ENCODE results near the gene UTF1. TPM values are rescaled to one million over a fixed set of nuclear protein-coding genes. Genes with fewer than 3 reads are reported as not detected.
A peak's percentile ranks its signal among the peaks of the same experiment; 100 is the strongest.

Gene UTF1
- total RNA-seq, 8 experiments from 2014 or later: 0.18 to 0.38 (median 0.24) TPM; not detected in 5

DNA sequence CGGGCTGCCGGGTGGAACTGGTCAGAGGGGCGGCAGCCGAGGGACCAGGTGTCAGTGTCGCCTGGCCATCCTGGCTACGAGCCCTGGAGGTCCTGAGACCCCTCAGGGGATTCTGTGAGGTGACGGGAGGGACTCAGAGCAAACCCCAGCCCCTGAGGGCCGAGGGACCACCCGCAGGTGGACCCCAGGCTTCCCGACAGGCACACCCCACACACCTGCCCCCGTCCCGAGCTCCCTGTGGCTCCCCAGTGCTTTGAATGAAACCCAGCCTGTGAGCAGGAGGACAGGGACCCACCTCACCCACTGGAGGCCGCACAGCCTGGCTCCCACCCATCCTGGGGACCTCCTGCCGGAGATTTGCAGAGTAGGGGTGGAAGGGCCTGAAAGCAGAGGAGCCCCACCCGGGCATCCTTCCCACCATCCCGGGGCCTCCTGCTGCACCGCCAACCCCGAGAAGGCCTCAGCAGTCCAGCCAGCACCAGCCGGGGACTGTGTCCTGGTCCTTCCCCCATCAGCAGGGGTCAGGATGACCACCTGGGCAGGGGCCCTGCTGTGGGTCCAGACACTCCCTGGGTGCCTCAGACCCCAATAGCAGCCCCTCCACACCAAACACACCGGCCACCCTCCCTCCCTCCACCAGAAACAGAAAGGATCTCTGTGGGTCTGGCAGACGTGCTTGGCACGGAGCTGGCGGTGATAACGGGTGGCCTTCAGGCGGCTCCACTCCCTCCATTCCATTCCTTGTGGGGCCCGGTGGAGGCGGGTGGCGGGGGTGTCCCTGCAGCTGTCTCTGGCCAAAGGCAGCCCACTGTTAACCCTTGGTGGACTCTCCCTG, 21.6 kb downstream of the UTF1 start:
- in situ Hi-C loops (cut with MboI; ENCODE audit: low pct_unique_long_range_greater_than_20kb in 2 of 9, low sequenced_read_pairs in 9 of 9, unreplicated experiment in 9 of 9): no loop called here
- Histone ChIP-seq H3K4me1 (replicated peaks in 1 of 2) (peaks cover 9 to 16% of the 10 kb centered on the region in 2 donors), H3K4me3 (no peak overlapping the region), H3K27ac (no peak overlapping the region)
- peak in 4 of 8 experiments; percentile 3 to 26 (median 14) for ATAC-seq (replicated peaks in 6 of 8)
- 7 to 86% (median 44%) methylated on average over 3 of the region's 28 CpGs; no CpG with 5 or more reads in 7 of the 10 experiments for WGBS, 10 experiments

DNA sequence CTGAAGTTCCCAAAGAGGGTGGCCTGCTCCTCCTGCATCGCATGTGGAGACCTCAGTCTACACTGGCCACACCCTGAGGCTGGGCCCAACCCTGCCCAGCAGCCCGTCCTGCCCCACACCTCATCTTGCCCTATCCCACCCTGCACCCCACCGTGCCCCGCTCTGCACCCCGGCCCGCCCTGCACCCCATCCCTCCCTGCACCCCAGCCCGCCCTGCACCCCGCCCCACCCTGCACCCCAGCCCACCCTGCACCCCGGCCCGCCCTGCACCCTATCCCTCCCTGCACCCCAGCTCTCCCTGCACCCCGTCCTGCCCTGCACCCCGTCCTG, 22.2 kb downstream of the UTF1 start:
- Histone ChIP-seq H3K4me3 (no peak overlapping the region), H3K4me1 (replicated peaks in 1 of 2) (peaks cover 9 to 17% of the 10 kb centered on the region in 2 donors), H3K27ac (no peak overlapping the region)
- ATAC-seq (replicated peaks in 6 of 8): peak in 2 of 8 experiments; percentile 17 to 40
- 100% methylated on average over 1 of the region's 12 CpGs; no CpG with 5 or more reads in 9 of the 10 experiments for WGBS, 10 experiments
- in situ Hi-C loops (cut with MboI; ENCODE audit: low pct_unique_long_range_greater_than_20kb in 2 of 9, low sequenced_read_pairs in 9 of 9, unreplicated experiment in 9 of 9): no loop called here

DNA sequence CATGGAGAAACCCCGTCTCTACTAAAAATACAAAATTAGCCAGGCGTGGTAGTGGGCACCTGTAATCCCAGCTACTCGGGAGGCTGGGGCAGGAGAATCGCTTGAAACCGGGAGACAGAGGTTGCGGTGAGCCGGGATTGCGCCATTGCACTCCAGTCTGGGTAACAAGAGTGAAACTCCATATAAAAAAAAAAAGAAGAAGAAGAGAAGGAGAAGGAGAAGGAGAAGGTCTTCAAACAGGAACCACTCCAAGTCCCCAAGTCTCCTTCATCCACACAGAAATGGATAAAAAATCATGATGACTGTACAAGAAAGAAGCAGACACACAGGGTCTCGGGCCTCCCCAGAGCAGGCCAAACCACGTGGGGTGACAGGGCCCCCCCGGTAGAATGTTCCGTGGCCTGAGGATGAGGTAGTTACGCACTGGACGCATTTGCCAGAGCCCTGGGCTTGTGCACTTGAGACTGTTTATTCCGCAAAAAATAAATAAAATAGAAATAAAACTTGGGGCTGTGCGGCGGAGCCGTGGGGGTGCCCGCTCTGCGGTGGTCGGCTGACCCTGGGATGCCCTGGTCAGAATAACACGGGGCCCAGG, 23.4 kb downstream of the UTF1 start:
- ATAC-seq (replicated peaks in 6 of 8): no peak
- no peak overlapping the region for H3K27ac ChIP-seq
- 63 to 96% (median 83%) methylated on average over 2 to 18 of the region's 22 CpGs for WGBS, 10 experiments
- in situ Hi-C loops (cut with MboI; ENCODE audit: low pct_unique_long_range_greater_than_20kb in 2 of 9, low sequenced_read_pairs in 9 of 9, unreplicated experiment in 9 of 9): no loop called here
- no peak overlapping the region for H3K4me3 ChIP-seq
- H3K4me1 ChIP-seq (replicated peaks in 1 of 2): peaks cover 9 to 29% of the 10 kb centered on the region in 2 donors

DNA sequence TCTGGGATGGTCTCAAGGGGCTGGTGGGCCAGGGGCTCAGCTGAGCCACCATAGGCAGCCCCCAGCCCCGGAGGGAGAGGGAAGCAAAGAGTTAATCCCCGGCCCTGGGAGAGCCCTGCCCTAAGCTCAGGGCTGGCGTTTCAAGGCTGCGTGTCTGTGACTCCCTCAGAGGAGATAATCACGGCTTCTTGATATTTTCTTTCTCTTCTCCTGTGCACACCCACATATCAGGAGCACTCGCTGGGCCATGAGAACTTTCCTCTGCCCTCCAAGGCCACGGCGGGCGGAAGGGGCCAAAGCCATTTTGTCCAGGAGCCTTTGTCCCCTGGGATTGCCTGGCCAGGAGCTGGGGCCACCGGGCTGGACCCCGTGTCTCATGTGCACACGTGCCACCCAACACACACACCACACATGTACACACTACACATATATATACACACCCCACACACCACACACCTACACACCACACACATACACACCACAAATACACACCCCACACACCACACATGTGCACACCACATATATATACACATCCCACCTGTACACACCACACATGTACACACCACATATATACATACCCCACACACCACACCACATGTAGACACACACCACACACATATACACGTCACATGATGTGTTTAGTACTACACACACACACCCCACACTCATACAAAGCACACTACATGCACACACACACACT, 24.6 kb downstream of the UTF1 start:
- Histone ChIP-seq H3K4me1 (replicated peaks in 1 of 2) (peaks cover 14 to 34% of the 10 kb centered on the region in 2 donors), H3K27ac (no peak overlapping the region), H3K4me3 (no peak overlapping the region)
- no peak for ATAC-seq (replicated peaks in 6 of 8)
- WGBS, 10 experiments: 27 to 100% (median 81%) methylated on average over 1 to 5 of the region's 13 CpGs; no CpG with 5 or more reads in 2 of the 10 experiments
- in situ Hi-C loops (cut with MboI; ENCODE audit: low pct_unique_long_range_greater_than_20kb in 2 of 9, low sequenced_read_pairs in 9 of 9, unreplicated experiment in 9 of 9): no loop called here

DNA sequence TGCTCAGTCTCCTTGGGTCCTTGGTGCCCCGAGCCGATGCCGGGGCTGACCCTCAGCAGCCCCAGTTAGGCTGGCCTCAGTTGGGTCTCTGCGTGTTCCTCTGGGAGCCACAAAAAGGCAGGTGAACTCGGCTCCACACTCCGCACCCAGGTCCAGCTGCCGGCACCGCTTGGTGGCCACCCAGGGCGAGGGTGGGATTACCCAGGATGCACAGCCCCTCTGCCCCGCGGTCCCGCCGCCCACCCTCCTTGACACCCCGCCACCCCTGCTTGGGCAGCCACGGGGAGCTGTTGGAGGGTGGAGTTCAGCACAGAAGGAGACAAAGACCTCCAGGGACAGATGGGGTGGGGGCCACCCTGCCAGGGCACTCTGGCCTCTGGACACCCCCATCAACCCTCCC, 25.3 kb downstream of the UTF1 start:
- WGBS, 10 experiments: 80 to 93% (median 80%) methylated on average over 2 to 3 of the region's 15 CpGs; no CpG with 5 or more reads in 7 of the 10 experiments
- in situ Hi-C loops (cut with MboI; ENCODE audit: low pct_unique_long_range_greater_than_20kb in 2 of 9, low sequenced_read_pairs in 9 of 9, unreplicated experiment in 9 of 9): no loop called here

DNA sequence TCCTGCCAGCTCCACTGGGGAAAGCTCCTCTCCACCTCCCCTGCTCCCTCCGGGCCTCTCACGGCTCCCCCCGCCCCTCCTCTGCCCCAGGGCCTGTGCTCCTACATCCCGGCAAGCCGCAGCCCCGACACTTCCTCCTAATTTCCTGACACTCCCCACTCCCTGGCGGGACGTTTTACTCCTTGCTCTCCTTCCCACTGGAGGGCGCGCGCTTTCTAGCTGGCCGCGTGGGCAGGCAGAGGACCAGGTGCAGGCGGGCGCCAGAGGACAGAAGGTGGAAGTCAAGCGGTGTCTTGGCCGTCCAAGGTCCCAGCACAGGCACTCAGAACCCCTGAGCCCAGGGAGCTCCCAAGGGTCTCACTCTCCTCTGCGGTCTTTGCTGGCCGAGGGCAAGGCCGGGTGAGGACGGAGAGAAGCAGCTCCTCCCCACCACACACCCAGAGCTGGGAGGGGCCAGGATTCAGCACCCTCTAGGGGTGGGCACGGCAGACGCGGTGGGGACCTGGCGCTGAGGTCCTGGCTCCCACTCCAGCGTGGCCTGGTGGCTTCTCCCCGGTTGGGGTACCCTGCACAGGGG, 27.6 kb downstream of the UTF1 start:
- peak in 5 of 8 experiments; percentile 6 to 47 (median 12) for ATAC-seq (replicated peaks in 6 of 8)

More for the DNA sequence above, 25.3 kb downstream of the UTF1 start:
- Histone ChIP-seq H3K4me1 (replicated peaks in 1 of 2) (peaks cover 10 to 33% of the 10 kb centered on the region in 2 donors), H3K4me3 (no peak overlapping the region), H3K27ac (no peak overlapping the region)
- ATAC-seq (replicated peaks in 6 of 8): no peak

DNA sequence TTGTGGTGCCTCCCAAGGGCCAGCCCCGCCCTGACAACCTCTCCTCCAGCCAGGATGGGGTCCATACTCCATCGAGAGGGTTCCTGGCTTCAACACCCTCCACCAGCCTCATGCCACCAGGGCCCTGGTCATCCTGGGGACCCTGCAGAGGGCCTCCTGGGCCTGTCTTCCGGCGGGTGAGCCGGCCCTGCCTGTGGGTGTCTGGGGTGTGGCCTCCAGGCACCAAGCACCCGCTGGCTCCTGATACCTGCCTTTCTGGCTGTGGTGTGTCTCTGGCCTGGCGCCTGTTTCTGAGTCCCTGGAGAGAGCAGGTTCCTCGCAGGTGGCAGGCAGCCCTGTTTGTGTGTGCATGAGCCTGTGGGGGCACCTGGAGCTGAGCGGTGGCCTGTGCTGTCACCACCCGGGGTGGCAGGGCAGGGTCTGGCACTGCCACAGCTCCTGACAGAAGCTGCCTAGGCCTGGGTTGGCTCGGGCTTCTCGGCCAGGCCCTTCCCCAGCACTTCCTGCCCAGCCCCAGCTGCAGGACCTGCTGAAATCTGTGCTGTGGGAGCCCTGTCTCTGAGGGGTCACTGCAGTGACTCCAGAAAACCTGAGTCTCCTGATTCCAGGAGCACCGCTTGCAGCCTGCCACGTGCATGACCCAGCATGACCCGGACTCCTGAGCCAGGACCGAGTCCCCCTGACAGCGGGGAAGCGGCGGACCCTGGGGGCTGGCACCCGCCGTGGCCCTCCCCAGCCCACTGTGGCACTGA, 28.2 kb downstream of the UTF1 start:
- no peak for ATAC-seq (replicated peaks in 6 of 8)
- Histone ChIP-seq H3K4me3 (no peak overlapping the region), H3K4me1 (replicated peaks in 1 of 2) (peaks cover 25 to 55% of the 10 kb centered on the region in 2 donors), H3K27ac (no peak overlapping the region)
- 50 to 100% (median 80%) methylated on average over 1 to 3 of the region's 21 CpGs; no CpG with 5 or more reads in 5 of the 10 experiments for WGBS, 10 experiments
- in situ Hi-C loops (cut with MboI; ENCODE audit: low pct_unique_long_range_greater_than_20kb in 2 of 9, low sequenced_read_pairs in 9 of 9, unreplicated experiment in 9 of 9): no loop called here

More for the DNA sequence above, 27.6 kb downstream of the UTF1 start:
- WGBS, 10 experiments: 33 to 83% (median 44%) methylated on average over 1 to 6 of the region's 27 CpGs; no CpG with 5 or more reads in 6 of the 10 experiments
- Histone ChIP-seq H3K4me3 (no peak overlapping the region), H3K4me1 (replicated peaks in 1 of 2) (peaks cover 18 to 49% of the 10 kb centered on the region in 2 donors), H3K27ac (no peak overlapping the region)
- in situ Hi-C loops (cut with MboI; ENCODE audit: low pct_unique_long_range_greater_than_20kb in 2 of 9, low sequenced_read_pairs in 9 of 9, unreplicated experiment in 9 of 9): no loop called here

DNA sequence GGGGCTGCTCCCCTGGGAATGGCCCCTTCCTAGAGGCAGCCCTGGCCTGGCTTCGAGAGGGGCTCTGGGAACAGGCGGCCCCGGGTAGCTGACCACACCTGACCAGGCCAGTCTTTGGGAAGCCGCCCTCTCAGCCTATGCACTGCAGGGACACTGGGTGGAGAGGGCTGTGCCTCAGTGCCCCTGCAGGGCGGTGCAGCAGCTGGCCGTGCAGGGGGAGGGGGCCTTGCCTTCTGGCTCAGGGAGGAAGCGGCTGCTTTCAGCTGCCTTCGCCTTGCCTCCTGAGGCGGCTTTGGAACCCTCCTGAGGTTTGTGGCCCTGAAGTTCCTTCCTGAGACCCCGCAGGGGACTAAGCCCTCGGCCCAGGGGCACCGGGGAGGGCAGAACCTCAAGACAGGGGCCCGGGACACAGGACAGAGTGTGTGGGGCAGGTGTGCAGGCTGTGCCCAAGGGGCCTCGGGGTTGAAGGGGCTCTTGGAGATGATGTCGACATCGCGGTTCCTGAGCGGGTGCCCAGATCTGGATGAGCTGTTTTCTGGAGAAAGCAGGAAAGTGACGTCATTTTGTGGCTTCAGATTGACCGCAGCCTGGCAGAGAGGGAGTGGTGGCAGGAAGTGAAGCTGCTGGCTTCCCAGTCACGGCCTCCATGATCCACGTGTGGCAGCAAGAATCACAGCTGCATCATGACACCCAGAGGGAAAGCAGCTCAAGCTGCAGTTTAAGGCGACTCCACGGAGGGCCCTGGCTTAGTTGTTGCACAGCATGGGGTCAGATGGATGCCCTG, 29.0 kb downstream of the UTF1 start:
- peak; percentile 2 to 69 (median 52) for ATAC-seq (replicated peaks in 6 of 8)
- peak overlapping the region in 1 of 2 donors; percentile 1 for H3K27ac ChIP-seq
- H3K4me3 ChIP-seq: no peak overlapping the region
- in situ Hi-C loops (cut with MboI; ENCODE audit: low pct_unique_long_range_greater_than_20kb in 2 of 9, low sequenced_read_pairs in 9 of 9, unreplicated experiment in 9 of 9): no loop called here
- WGBS, 10 experiments: 3 to 72% (median 57%) methylated on average over 2 to 7 of the region's 24 CpGs; no CpG with 5 or more reads in 6 of the 10 experiments
- peaks cover 26 to 61% of the 10 kb centered on the region in 2 donors for H3K4me1 ChIP-seq (replicated peaks in 1 of 2)

DNA sequence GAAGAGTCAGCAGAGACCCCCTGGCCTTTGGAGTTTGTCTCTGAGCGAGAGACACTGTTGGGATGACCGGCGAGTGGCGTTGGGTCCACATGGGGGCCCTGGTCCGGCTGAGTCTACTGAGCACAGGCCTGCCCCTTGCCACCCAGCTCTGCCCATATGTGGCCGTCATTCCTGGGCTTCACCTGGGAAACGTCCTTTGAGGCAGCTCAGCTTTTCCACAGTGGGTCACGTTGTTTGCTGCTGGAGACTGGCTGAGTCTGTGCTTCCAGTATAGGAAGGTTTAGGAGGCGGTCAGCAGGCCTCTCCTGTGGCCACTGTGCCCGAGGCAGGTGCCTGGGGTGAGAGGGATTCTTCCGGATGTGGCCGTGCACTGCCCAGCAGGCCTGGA, 29.6 kb downstream of the UTF1 start:
- Histone ChIP-seq H3K4me3 (no peak overlapping the region), H3K4me1 (replicated peaks in 1 of 2) (peaks cover 26 to 61% of the 10 kb centered on the region in 2 donors), H3K27ac (no peak overlapping the region)
- ATAC-seq (replicated peaks in 6 of 8): peak in 5 of 8 experiments; percentile 2 to 62 (median 26)
- 53 to 100% (median 90%) methylated on average over 1 to 4 of the region's 12 CpGs; no CpG with 5 or more reads in 5 of the 10 experiments for WGBS, 10 experiments
- in situ Hi-C loops (cut with MboI; ENCODE audit: low pct_unique_long_range_greater_than_20kb in 2 of 9, low sequenced_read_pairs in 9 of 9, unreplicated experiment in 9 of 9): no loop called here

DNA sequence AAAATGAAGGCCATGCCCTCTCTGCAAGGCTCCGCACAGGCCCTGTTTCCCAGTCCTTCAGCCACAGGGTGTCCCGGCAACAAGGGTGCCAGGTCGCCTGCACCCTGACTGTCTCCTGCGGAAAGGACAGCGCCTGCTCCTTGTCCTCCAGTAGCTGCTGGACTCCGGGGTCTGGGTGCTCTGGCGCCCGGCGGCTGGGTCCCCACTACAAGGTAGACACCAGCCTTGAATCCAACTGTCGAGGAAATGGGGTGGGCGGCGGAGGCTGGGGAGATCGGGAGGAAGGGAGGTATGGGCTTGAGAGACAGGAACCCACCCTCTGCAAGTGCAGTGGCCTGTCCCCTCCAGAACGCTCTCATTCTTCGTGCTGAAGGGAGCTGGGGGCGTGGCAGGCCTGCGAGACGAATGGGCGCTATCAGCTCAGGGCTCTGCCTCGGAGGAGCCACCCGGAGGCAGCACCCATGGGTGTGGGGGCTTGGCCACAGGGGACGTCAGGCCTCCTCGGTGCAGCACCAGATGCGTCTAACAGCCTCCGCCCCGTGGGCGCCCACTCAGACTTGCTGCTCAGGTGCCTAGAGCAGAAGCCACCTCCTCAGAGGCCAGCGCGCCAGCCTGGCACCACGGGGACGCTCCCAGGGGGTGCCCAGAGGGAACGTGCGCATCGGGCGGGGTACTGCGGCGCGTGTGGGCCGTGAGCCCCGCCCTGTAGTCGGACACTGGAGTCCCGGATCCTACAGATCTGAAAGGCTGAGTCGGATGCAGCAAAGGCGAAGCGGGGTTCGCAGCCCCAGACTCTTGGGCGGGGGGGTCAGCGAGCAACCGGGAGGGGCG, 31.1 kb downstream of the UTF1 start:
- Histone ChIP-seq H3K27ac (peak overlapping the region in 1 of 2 donors; percentile 79), H3K4me1 (replicated peaks in 1 of 2) (peaks cover 26 to 61% of the 10 kb centered on the region in 2 donors), H3K4me3 (peak overlapping the region; percentile 40 to 59 (median 49))
- in situ Hi-C loops (cut with MboI; ENCODE audit: low pct_unique_long_range_greater_than_20kb in 2 of 9, low sequenced_read_pairs in 9 of 9, unreplicated experiment in 9 of 9): no loop called here
- peak; percentile 23 to 72 (median 44) for ATAC-seq (replicated peaks in 6 of 8)
- WGBS, 10 experiments: 13 to 66% (median 13%) methylated on average over 3 to 9 of the region's 50 CpGs; no CpG with 5 or more reads in 7 of the 10 experiments

DNA sequence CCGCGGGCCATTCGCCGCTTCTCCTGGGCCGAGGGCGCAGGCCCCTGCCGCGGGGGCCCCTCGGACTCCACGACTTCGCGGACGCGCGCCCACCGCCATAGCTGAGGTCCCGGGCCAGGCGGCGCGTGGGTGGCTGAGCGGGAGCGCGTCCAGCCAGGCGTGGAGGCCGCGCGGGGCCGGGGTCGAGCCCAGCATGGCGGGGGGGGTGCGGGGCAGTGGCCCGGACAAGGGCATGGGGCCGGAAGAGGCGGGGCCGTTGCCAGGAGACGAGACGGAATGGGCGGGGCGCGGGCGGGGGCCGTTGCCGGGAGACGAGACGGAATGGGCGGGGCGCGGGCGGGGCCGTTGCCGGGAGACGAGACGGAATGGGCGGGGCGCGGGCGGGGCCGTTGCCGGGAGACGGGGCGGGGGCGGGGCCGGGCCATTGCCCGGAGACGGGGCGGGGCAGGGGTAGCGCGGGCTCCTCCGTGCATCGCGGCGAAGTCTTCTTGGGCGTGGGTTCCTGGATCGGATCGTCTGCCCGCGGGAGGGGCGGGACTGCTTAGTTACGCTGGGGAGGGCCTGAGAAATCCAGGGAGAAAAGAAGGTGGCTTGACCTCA, 31.8 kb downstream of the UTF1 start:
- ATAC-seq (replicated peaks in 6 of 8): peak; percentile 46 to 72 (median 66)
- in situ Hi-C loops (cut with MboI; ENCODE audit: low pct_unique_long_range_greater_than_20kb in 2 of 9, low sequenced_read_pairs in 9 of 9, unreplicated experiment in 9 of 9): no loop called here

More for the DNA sequence above, 31.8 kb downstream of the UTF1 start:
- Histone ChIP-seq H3K27ac (peak overlapping the region in 1 of 2 donors; percentile 79), H3K4me3 (peak overlapping the region; percentile 40 to 59 (median 49)), H3K4me1 (replicated peaks in 1 of 2) (peaks cover 26 to 61% of the 10 kb centered on the region in 2 donors)
- WGBS, 10 experiments: no CpG with 5 or more reads among the region's 79 CpGs

All from motor neuron (in vitro differentiated cells).